Dedifferentiated amniotic fluid mesenchymal stem cell (primary cell): Measurements from ENCODE around the gene ZCCHC7.

Experiments used
- DNase-seq: peaks from one replicate; pipeline ENCODE4 v3.0.0-alpha.2; 2016; ENCODE audit errors: extremely low spot score

ZCCHC7 gene

GRCh38 chr9:37405350-37405749 is 285.0 kb downstream of the ZCCHC7 start:
- DNase-seq = no peak

- no peak for DNase-seq
Measured at GRCh38 chr9:37405764-37406380, 285.5 kb downstream of the ZCCHC7 start.

- no peak for DNase-seq
Measured at GRCh38 chr9:37406603-37407401, 286.4 kb downstream of the ZCCHC7 start.

- DNase-seq = no peak
Measured at GRCh38 chr9:37407468-37407867, 287.1 kb downstream of the ZCCHC7 start.
